Smooth muscle cell of the brain vasculature (primary cell): ENCODE results near the gene PECR.
"Not testable (repeated sequence)": the region's sequence is repeated elsewhere in the genome, so short reads cannot be mapped to it uniquely, and the experiment has no call there.

ENCODE experiments used
- DNase-seq: peaks from one replicate; pipeline ENCODE4 v3.0.0-alpha.2; 2012; ENCODE audit warnings: low read depth, low spot score

The PECR gene

DNA sequence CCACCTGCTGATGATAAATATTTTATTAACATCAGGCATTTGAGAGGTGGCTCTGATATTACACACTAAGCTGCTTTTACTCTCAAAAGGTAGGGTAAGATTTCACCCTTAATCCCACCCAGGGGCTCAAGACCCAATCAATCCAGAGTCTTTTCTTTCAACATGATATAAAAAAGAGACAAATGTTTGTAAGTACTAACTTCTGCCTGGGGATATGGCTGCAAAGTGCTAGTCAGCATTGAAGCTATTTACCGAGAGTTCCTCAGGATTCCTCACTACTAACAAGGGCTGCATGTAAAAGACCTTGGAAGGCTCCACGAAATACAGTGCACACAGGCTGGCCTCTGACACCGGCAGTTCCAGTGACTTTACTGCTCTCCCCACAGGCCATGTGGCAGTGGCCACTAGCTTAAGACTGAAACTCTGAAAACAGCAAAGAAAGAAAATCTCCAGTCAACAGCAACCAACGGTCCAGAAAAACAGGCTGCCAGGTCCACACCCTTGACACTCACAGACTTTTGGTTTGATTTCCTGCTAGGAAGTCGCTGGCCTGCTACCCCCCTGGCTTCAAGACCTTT, 79.4 kb downstream of the PECR start:
- no peak for DNase-seq

DNA sequence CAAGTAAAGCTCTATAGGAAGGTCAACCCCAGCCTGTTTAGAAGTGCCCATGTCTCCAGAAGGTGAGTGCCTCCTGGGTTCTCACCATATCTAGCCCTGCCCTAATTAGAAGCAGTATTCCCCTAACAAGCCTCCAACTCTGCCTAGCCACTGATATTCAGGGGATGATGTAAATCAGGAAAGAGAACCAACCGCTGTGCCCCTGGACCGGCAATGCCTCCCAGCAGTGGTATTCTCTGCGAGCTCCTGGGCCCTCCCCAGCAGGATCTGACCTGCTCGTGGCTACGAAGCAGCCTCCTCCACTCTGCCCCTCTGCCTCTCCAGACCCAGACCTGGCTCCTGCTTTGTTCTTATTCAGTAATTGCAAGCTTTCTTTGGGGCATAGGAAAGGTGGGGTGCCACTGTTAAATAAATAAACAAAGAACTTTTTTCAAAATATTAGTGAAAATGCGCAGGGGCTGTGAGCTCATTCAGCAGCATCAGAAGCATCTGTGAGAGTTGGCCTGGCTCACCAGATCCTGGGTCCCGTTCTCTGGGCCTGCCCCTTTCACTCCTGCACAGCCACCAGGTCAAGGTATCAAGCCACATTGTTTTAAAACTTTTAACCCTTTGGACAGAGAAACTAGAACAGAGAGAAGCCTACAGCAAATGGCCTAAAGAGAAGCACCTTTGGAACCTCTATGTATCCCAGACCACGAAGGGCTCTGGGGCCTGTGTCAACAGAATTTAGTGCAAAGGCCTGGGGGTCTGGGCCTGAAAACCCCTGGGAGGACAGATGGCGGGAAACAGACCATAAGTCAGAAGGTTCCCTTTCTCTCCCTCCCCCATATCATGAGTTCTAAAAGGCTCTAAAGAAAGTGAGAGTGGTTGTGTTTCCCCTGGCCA, 80.2 kb downstream of the PECR start:
- peak; percentile 26 for DNase-seq

DNA sequence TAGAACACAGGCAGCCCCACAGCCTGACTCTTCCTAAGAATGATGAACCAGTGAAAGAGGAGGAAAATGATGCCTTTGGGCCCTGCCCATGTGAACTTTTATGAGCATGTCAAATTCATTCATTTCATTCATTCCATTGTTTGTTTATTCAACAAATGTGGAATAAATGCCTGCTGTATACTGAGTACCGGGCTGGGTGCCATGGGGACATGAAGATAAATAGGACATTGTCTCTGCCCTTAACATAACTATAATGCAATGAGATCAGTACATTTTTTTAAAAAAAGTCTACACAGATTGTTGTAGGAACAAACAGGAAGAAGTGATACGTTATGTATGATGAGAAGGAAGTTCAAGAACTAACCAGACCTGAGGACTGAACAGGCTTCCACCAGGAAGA, 83.0 kb downstream of the PECR start:
- no peak for DNase-seq

GRCh38 chr2:215997219-215997618, 84.4 kb downstream of the PECR start:
- no peak for DNase-seq

DNA sequence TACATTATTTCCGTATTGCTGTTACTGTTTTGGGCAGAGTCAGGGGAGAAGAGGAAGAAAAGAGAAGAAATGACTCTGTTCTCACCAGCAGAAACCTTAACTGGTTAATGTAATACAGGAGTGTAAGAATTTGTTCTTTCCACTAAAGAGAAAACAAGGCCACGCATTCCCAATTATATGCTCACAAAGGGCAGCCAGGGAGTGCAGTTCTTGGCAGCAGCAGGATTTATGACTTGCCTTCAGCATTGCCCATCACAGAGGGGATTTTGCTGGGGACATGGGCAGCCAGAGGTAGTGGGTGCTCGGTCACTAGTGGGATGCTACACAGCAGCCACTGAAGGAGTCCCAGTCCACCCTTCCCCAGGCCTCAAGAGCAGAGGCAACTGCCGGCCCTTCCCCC, 86.7 kb downstream of the PECR start:
- DNase-seq = no peak

- not testable (repeated sequence) for DNase-seq
Observed at GRCh38 chr2:215988556-215989207, 92.9 kb downstream of the PECR start.
